ENCODE data around the gene VCP.
"Not testable (repeated sequence)": the region's sequence is repeated elsewhere in the genome, so short reads cannot be mapped to it uniquely, and the experiment has no call there.

The VCP gene

GRCh38 chr9:35026671-35027070, 45.8 kb downstream of the VCP start:
- H4K20me1 ChIP-seq (ENCODE audit: insufficient read depth, low read length, poor library complexity, severe bottlenecking) = no peaks in the 10 kb centered on the region
- H3K4me2 ChIP-seq (ENCODE audit: low read depth, low read length, poor library complexity, severe bottlenecking) = peak overlapping the region; percentile 72
- no peaks in the 10 kb centered on the region for H3K9me2 ChIP-seq (replicated peaks; ENCODE audit: low read depth, low read length)
- H3K36me3 ChIP-seq (ENCODE audit: insufficient read depth, low read length) = no peaks in the 10 kb centered on the region
- peaks cover under 1% of the 10 kb centered on the region; the same call in 1 of the 2 replicates for H3K79me2 ChIP-seq (ENCODE audit: insufficient read depth, low read length)
- peak overlapping the region; percentile 57 for H3K4me3 ChIP-seq (ENCODE audit: low read length, poor library complexity, severe bottlenecking)
- H3K9me3 ChIP-seq (ENCODE audit: insufficient read depth, low read depth, low read length) = no peaks in the 10 kb centered on the region
- peaks cover 14% of the 10 kb centered on the region for H3F3A ChIP-seq (ENCODE audit: low read depth)
- peak overlapping the region; percentile 49 for H2AFZ ChIP-seq (ENCODE audit: low read length)
- peaks cover 72% of the 10 kb centered on the region for H3K4me1 ChIP-seq (ENCODE audit: insufficient read depth, low read length, poor library complexity, severe bottlenecking)
- H3K27me3 ChIP-seq (ENCODE audit: insufficient read depth, low read length, poor library complexity, severe bottlenecking) = no peaks in the 10 kb centered on the region
- TF ChIP-seq, protein P1, sequence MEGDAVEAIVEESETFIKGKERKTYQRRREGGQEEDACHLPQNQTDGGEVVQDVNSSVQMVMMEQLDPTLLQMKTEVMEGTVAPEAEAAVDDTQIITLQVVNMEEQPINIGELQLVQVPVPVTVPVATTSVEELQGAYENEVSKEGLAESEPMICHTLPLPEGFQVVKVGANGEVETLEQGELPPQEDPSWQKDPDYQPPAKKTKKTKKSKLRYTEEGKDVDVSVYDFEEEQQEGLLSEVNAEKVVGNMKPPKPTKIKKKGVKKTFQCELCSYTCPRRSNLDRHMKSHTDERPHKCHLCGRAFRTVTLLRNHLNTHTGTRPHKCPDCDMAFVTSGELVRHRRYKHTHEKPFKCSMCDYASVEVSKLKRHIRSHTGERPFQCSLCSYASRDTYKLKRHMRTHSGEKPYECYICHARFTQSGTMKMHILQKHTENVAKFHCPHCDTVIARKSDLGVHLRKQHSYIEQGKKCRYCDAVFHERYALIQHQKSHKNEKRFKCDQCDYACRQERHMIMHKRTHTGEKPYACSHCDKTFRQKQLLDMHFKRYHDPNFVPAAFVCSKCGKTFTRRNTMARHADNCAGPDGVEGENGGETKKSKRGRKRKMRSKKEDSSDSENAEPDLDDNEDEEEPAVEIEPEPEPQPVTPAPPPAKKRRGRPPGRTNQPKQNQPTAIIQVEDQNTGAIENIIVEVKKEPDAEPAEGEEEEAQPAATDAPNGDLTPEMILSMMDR (conservative IDR thresholded peaks at IDR 0.05; ENCODE audit: low read length) = no peak
- no peak for TF ChIP-seq EZH2phosphoT487 (IDR thresholded peaks at IDR 0.05; ENCODE audit: borderline replicate concordance)
- peak overlapping the region; percentile 62 for H3K9ac ChIP-seq (ENCODE audit: low read depth, low read length, poor library complexity, severe bottlenecking)

DNA sequence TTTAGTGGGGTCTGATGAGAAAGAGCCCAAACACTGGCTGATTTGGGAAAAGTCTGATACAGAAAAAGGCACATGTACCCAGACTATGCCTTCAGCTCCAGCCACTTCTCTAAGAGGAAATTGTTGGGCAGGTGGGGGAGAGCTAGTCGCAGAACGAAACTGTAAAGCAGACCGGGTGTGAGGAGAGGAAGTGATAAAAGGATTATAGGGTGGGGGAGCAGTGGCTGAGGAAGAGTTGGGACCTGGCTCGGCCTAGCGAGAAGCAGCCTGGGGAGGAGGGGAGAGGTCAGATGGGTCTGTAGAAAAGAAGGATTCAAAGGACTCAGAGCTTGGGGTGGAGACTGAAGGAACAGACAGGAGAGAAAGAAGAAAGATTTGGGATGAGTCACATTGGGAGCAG, 49.0 kb downstream of the VCP start:
- not testable (repeated sequence) for H3K9me2 ChIP-seq (replicated peaks; ENCODE audit: low read depth, low read length); H3K9me3 ChIP-seq (ENCODE audit: insufficient read depth, low read depth, low read length); H3K27me3 ChIP-seq (ENCODE audit: insufficient read depth, low read length, poor library complexity, severe bottlenecking); H4K20me1 ChIP-seq (ENCODE audit: insufficient read depth, low read length, poor library complexity, severe bottlenecking); H3K79me2 ChIP-seq (ENCODE audit: insufficient read depth, low read length); H3K36me3 ChIP-seq (ENCODE audit: insufficient read depth, low read length); H2AFZ ChIP-seq (ENCODE audit: low read length)
- peak overlapping the region; percentile 56 for H3K4me3 ChIP-seq (ENCODE audit: low read length, poor library complexity, severe bottlenecking)
- peak overlapping the region; percentile 72 for H3K4me2 ChIP-seq (ENCODE audit: low read depth, low read length, poor library complexity, severe bottlenecking)
- peaks cover 14% of the 10 kb centered on the region for H3F3A ChIP-seq (ENCODE audit: low read depth)
- peak overlapping the region; percentile 72 for H3K9ac ChIP-seq (ENCODE audit: low read depth, low read length, poor library complexity, severe bottlenecking)
- peaks cover 66% of the 10 kb centered on the region for H3K4me1 ChIP-seq (ENCODE audit: insufficient read depth, low read length, poor library complexity, severe bottlenecking)

- Histone ChIP-seq H3K79me2 (ENCODE audit: insufficient read depth, low read length) (no peaks in the 10 kb centered on the region), H4K20me1 (ENCODE audit: insufficient read depth, low read length, poor library complexity, severe bottlenecking) (no peaks in the 10 kb centered on the region), H3K9me3 (ENCODE audit: insufficient read depth, low read depth, low read length) (peaks cover 14% of the 10 kb centered on the region; the same call in 1 of the 2 replicates), H3K4me2 (ENCODE audit: low read depth, low read length, poor library complexity, severe bottlenecking) (no peak overlapping the region), H3K4me1 (ENCODE audit: insufficient read depth, low read length, poor library complexity, severe bottlenecking) (peaks cover 3% of the 10 kb centered on the region), H3F3A (ENCODE audit: low read depth) (no peaks in the 10 kb centered on the region), H3K9me2 (replicated peaks; ENCODE audit: low read depth, low read length) (no peaks in the 10 kb centered on the region), H3K4me3 (ENCODE audit: low read length, poor library complexity, severe bottlenecking) (no peak overlapping the region), H3K36me3 (ENCODE audit: insufficient read depth, low read length) (no peaks in the 10 kb centered on the region), H3K27me3 (ENCODE audit: insufficient read depth, low read length, poor library complexity, severe bottlenecking) (no peaks in the 10 kb centered on the region), H2AFZ (ENCODE audit: low read length) (no peak overlapping the region), H3K9ac (ENCODE audit: low read depth, low read length, poor library complexity, severe bottlenecking) (no peak overlapping the region)
- TF ChIP-seq, protein P1 (conservative IDR thresholded peaks at IDR 0.05; ENCODE audit: low read length) = no peak
- no peak for TF ChIP-seq EZH2phosphoT487 (IDR thresholded peaks at IDR 0.05; ENCODE audit: borderline replicate concordance)
Measured at GRCh38 chr9:35014517-35014916, 57.9 kb downstream of the VCP start.

GRCh38 chr9:35010351-35010958, 62.0 kb downstream of the VCP start:
- H4K20me1 ChIP-seq (ENCODE audit: insufficient read depth, low read length, poor library complexity, severe bottlenecking) = no peaks in the 10 kb centered on the region
- H2AFZ ChIP-seq (ENCODE audit: low read length) = no peak overlapping the region
- H3F3A ChIP-seq (ENCODE audit: low read depth) = no peaks in the 10 kb centered on the region
- TF ChIP-seq, protein P1 (conservative IDR thresholded peaks at IDR 0.05; ENCODE audit: low read length) = no peak
- TF ChIP-seq EZH2phosphoT487 (IDR thresholded peaks at IDR 0.05; ENCODE audit: borderline replicate concordance) = no peak
- H3K79me2 ChIP-seq (ENCODE audit: insufficient read depth, low read length) = no peaks in the 10 kb centered on the region
- H3K9ac ChIP-seq (ENCODE audit: low read depth, low read length, poor library complexity, severe bottlenecking) = no peak overlapping the region
- no peak overlapping the region for H3K4me2 ChIP-seq (ENCODE audit: low read depth, low read length, poor library complexity, severe bottlenecking)
- H3K9me2 ChIP-seq (replicated peaks; ENCODE audit: low read depth, low read length) = no peaks in the 10 kb centered on the region
- H3K36me3 ChIP-seq (ENCODE audit: insufficient read depth, low read length) = no peaks in the 10 kb centered on the region
- H3K9me3 ChIP-seq (ENCODE audit: insufficient read depth, low read depth, low read length) = peaks cover 10% of the 10 kb centered on the region; the same call in 1 of the 2 replicates
- no peaks in the 10 kb centered on the region for H3K4me1 ChIP-seq (ENCODE audit: insufficient read depth, low read length, poor library complexity, severe bottlenecking)
- H3K27me3 ChIP-seq (ENCODE audit: insufficient read depth, low read length, poor library complexity, severe bottlenecking) = no peaks in the 10 kb centered on the region
- no peak overlapping the region for H3K4me3 ChIP-seq (ENCODE audit: low read length, poor library complexity, severe bottlenecking)

All from Loucy (cell line).